Fibroblast of skin of back (primary cell): ENCODE measurements around the gene ARMH1.
A peak's percentile ranks its signal among the peaks of the same experiment; 100 is the strongest.
"Not testable (repeated sequence)": the region's sequence is repeated elsewhere in the genome, so short reads cannot be mapped to it uniquely, and the experiment has no call there.

ENCODE experiments used
- DNase-seq: peaks from one replicate; pipeline ENCODE4 v3.0.0-alpha.2; 2013

Gene ARMH1

GRCh38 chr1:44695671-44696070 is 21.2 kb downstream of the ARMH1 start:
- no peak for DNase-seq

- no peak for DNase-seq
Measured at GRCh38 chr1:44696101-44696500, 21.6 kb downstream of the ARMH1 start.

GRCh38 chr1:44696789-44697345 is 22.4 kb downstream of the ARMH1 start:
- no peak for DNase-seq

GRCh38 chr1:44698138-44698537 is 23.6 kb downstream of the ARMH1 start:
- no peak for DNase-seq

DNA sequence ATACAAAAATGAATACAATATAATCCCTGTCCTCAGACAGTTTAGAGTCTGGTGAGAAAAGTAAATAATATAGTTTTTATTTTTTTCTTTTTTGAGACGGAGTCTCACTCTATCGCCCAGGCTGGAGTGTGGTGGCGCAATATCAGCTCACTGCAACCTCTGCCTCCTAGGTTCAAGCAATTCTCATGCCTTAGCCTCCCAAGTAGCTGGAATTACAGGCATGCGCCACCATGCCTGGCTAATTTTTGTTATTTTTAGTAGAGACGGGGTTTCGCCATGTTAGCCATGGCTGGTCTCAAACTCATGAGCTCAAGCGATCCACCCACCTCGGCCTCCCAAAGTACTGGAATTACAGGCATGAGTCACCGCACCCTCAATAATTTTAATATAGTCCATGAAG is 24.9 kb downstream of the ARMH1 start:
- not testable (repeated sequence) for DNase-seq

DNA sequence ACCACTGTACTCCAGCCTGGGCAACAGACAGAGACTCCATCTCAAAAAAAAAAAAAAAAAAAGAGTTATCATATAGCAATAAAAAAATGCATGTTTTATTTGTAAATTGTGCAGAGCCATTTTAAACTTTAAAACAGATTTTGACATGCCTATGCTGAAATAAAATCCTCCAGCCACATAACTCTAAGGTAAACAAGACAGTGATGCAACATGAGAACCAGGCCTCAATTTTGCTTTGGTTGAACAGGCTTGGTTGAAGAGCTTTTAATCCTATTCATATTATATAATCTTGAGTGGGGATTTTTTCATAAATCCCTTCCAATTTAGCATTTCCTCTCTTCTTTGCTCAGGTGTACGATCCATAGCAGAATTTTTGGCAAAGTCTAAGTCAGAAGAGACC is 26.1 kb downstream of the ARMH1 start:
- DNase-seq: no peak

GRCh38 chr1:44701141-44701573 is 26.6 kb downstream of the ARMH1 start:
- DNase-seq: no peak

GRCh38 chr1:44705470-44705869 is 31.0 kb downstream of the ARMH1 start:
- no peak for DNase-seq

DNA sequence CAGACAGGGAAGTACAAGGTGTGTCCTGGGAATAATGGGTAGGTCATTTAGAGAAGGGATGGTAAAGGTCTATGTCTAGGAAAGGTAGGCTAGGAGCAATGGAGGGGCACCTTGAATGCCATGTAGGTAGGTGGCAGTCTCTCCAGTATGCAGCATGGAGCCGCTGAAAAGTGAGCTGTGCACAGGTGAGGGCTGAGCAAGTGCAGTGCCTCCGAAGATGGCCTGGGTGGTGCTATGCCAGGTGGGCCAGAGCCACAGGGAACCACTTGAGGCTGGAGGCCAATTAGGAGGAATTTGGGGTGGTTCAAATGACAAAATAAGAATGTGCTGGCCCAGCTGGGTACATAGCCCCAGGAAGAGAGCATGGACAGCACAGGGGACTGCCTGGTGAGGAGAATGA is 31.4 kb downstream of the ARMH1 start:
- no peak for DNase-seq

GRCh38 chr1:44707112-44707881 is 32.8 kb downstream of the ARMH1 start:
- DNase-seq: peak; percentile 96

- peak; percentile 67 for DNase-seq
Measured at GRCh38 chr1:44707959-44708831, 33.7 kb downstream of the ARMH1 start.

DNA sequence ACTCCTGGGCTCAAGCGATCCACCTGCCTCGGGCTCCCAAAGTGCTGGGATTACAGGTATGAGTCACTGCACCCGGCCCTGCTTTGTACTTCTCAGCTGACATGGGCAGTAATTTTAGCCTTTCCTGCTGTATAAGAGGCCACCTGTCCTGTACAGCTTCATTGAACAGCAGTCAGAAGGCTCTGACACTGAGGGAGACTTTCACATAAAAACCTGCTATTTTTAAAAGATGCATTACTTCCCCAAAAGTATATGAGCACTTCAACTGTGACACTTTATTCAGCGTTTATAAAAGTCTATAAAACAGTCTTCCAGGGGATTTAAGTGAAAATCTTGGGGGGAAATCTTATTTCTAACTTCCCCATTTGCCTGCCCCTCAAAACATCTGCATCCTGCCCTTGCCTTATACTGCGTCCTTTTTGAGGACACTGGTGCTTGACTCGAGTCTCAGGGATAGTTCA is 38.8 kb downstream of the ARMH1 start:
- DNase-seq: no peak

- DNase-seq: no peak
Measured at GRCh38 chr1:44714532-44714931, 40.0 kb downstream of the ARMH1 start.

DNA sequence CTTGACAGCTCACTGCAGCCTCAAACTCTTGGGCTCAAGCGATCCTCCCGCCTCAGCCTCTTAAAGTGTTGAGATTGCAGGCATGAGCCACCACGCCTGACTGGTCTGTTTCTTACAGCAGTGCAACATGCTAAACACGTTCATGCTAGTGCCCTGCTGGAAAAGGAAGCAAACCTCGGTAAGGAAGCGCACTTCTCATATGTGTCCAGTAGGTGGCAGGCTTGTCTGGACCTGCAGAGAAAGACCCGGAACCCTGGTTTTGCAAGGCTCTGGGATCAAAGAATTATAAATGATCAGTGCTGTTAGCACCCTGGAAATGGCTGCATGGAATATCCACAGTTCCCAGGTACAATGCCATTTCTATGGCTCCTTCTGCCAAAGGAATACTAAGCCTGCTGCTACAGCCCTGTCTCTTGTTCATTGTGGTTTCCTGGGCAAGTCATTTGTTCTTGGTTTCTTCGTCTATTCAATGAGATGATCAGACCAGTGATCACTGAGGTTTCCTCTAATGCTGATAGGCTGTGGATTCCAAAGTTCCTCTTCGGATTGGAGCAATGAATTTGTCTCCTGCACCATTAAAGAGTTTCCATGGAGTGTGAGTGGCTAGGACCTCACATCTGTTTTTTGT is 40.5 kb downstream of the ARMH1 start:
- DNase-seq: peak; percentile 66

GRCh38 chr1:44717156-44717555 is 42.6 kb downstream of the ARMH1 start:
- no peak for DNase-seq

GRCh38 chr1:44717653-44718052 is 43.1 kb downstream of the ARMH1 start:
- DNase-seq: no peak

DNA sequence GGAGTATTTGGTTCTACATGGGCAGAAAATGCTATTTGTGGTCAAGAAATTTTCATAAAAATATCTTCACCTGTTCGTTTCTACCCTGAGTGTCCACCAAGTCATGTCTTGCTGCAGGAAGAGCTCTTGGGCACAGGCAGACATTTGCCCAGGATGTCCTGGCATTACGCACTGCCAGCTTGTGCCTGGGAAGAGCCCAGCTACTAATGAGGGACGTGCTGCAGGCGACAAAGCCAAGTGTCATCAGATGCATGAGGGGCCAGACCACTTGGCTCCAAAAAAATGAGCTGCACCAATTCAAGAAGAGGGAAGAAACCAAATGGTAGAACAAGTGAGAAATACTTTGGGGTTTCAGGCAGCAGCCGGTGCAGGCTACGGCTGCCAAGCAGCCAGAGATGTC is 43.6 kb downstream of the ARMH1 start:
- DNase-seq: no peak

DNA sequence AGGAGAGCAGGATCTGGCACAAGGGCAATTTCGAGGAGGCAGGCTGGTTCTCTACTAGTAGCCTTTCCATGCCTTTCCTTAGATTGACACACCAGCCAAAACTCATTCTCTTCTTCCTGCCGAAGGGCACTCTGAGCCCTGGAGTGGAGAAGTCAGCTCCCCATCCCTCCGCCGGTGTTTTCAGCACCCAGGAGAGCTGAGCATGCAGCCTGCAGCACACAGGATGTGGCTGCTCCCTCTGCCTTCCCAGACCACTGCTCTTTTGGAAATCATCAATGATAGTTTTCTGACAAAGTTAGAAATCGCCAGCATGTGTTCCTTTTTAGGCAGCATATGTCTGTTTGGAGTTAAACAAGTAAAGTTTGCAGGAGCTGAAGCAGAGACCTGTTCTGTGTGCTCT is 44.8 kb downstream of the ARMH1 start:
- DNase-seq: no peak

DNA sequence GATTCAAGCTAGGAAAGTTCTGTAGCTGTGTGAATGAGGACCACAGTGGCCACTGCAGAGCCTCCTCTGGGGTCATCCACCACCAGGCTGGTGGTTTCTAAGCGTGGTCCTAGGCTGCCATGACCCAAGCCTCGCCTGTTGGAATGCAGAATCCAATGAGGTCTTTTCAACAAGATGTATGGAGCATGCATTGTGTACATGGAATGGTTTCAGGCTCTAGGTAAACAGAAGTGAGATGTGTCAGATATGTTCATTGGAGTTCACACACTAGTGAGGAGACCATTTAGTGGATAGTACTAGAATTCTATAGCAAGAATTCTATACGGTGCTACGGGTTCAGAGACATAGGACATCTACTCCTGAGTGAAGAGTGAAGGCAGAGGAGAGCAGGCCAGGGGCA is 45.8 kb downstream of the ARMH1 start:
- no peak for DNase-seq

DNA sequence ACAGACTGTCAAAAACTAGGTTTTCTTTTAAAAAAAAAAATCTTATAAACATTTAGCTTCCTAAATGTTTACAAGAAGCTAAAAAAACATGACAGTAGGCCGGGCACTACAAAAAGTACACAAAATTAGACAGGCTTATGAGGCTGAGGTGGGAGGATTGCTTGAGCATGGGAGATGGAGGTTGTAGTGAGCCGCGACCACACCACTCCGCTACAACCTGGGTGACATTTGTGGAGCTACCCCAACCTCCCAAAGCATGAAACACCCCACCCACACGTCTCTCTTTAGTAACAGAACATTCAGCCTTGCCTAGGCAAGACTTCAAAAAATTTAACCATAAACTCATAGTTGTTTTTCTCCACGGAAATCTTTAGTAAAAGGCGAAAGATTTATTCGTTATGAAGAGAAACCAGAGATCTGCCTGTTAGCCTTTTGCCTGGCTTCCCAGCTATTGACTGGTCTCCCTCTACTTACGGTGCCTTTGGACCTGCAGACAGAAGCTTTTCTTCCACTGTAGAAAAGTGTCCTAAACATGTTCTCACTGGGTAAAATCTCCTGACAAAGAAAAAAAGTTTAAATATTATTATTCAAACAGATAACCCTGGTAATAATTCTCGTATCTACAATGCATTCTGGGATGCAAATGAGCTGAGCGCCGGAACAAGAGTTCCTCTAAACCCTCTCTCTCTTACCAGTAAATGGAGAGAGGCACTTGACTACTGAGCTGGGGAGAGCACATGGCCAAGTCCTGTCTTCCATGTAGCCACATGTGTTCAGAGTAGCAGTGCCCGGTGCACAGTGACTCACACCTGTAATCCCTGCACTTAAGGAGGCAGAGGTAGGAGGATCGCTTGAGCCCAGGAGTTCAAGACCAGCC is 47.2 kb downstream of the ARMH1 start:
- DNase-seq: peak; percentile 93

- no peak for DNase-seq
Measured at GRCh38 chr1:44723064-44723463, 48.5 kb downstream of the ARMH1 start.
